H1 (cell line): ENCODE results near the gene KCNJ13. TPM values are rescaled to one million over a fixed set of nuclear protein-coding genes. Genes with fewer than 3 reads are reported as not detected.

Source experiments
- CTCF ChIA-PET: fragments of 300-600 bp; sonication (Branson Sonifier 250); formaldehyde crosslinking; loops from one replicate; lab custom pipeline; 2021; ENCODE audit not compliant: partially characterized antibody; lab: Charles Lee
- POLR2A ChIA-PET: fragments of 300-600 bp; sonication (Branson Sonifier 250); formaldehyde crosslinking; loops from one replicate; lab custom pipeline; 2021; ENCODE audit warnings: inconsistent platforms; ENCODE audit not compliant: partially characterized antibody; lab: Charles Lee
- DNase-seq, 2 experiments: peaks; one replicate each; pipeline versions ENCODE4 v3.0.0 to v3.0.0-alpha.2; 2010 to 2022; ENCODE audit warnings: low spot score in 2 of 2, low read depth in 1 of 2, mixed read lengths in 1 of 2
- FAIRE-seq: peaks from 2 replicates; lab custom pipeline; 2011; peaks lifted over from hg19 to GRCh38; lab: Jason Lieb, UNC
- H2AFZ ChIP-seq: 2 replicates; pipeline ENCODE4 v1.8.1; 2012; ENCODE audit warnings: low read length, inconsistent platforms
- H2AK5ac ChIP-seq: 2 replicates; pipeline ENCODE4 v1.6.1; 2013; ENCODE audit warnings: low read depth, low read length
- H2BK120ac ChIP-seq: replicated peaks from 2 replicates; pipeline ENCODE3; 2013; ENCODE audit warnings: low read depth, low read length, inconsistent platforms
- H2BK12ac ChIP-seq: 2 replicates; pipeline ENCODE4 v1.6.1; 2013; ENCODE audit warnings: low read depth, low read length
- H2BK15ac ChIP-seq: 2 replicates; pipeline ENCODE4 v1.6.1; 2013; ENCODE audit warnings: low read length
- H2BK20ac ChIP-seq: 2 replicates; pipeline ENCODE4 v1.6.1; 2013; ENCODE audit warnings: low read length
- H2BK5ac ChIP-seq: 2 replicates; pipeline ENCODE4 v1.6.1; 2013; ENCODE audit warnings: low read depth, low read length
- H3K14ac ChIP-seq: 2 replicates; pipeline ENCODE4 v1.6.1; 2013; ENCODE audit warnings: inconsistent platforms; ENCODE audit not compliant: insufficient read length
- H3K18ac ChIP-seq: 2 replicates; pipeline ENCODE4 v1.6.1; 2013; ENCODE audit warnings: low read length; ENCODE audit errors: extremely low read depth
- H3K23ac ChIP-seq: 2 replicates; pipeline ENCODE4 v1.6.1; 2013; ENCODE audit warnings: inconsistent platforms; ENCODE audit not compliant: insufficient read length
- H3K23me2 ChIP-seq: 2 replicates; pipeline ENCODE4 v1.6.1; 2013; ENCODE audit warnings: low read depth, low read length
- H3K27ac ChIP-seq: 2 replicates; pipeline ENCODE4 v1.6.1; 2011; ENCODE audit warnings: low read depth, low read length, inconsistent platforms
- H3K27me3 ChIP-seq, 4 experiments: replicated peaks in 1 of 4; 1 replicate in 1 of 4; 2 replicates in 3 of 4; pipeline versions ENCODE4 v1.6.1 to v1.8.1; 2011 to 2013; ENCODE audit warnings: low read length in 3 of 4, mild to moderate bottlenecking in 3 of 4, inconsistent platforms in 2 of 4, mixed read lengths in 2 of 4, moderate library complexity in 1 of 4; ENCODE audit not compliant: control insufficient read depth in 3 of 4, insufficient read depth in 3 of 4; ENCODE audit errors: extremely low read depth in 1 of 4
- H3K36me3 ChIP-seq, 4 experiments: 2 replicates each; pipeline versions ENCODE4 v1.6.1 to v1.8.1; 2011 to 2013; ENCODE audit warnings: mild to moderate bottlenecking in 4 of 4, low read length in 3 of 4, moderate library complexity in 2 of 4, control low read depth in 1 of 4, inconsistent platforms in 1 of 4; ENCODE audit not compliant: insufficient read depth in 4 of 4, control insufficient read depth in 2 of 4
- H3K4ac ChIP-seq: replicated peaks from 2 replicates; pipeline ENCODE3; 2013; ENCODE audit warnings: low read length, low read depth, mixed read lengths, inconsistent platforms; ENCODE audit not compliant: insufficient read length
- H3K4me1 ChIP-seq, 4 experiments: replicated peaks in 1 of 4; 1 replicate in 1 of 4; 2 replicates in 3 of 4; pipeline versions ENCODE4 v1.6.1 to v1.8.1; 2011 to 2013; ENCODE audit warnings: low read length in 3 of 4, inconsistent platforms in 2 of 4, mixed read lengths in 1 of 4; ENCODE audit not compliant: insufficient read depth in 4 of 4, control insufficient read depth in 3 of 4
- H3K4me2 ChIP-seq, 2 experiments: 2 replicates each; pipeline versions ENCODE4 v1.6.1 to v1.8.1; 2011 to 2013; ENCODE audit warnings: low read depth in 2 of 2, low read length in 2 of 2, control low read depth in 1 of 2, inconsistent platforms in 1 of 2, mild to moderate bottlenecking in 1 of 2; ENCODE audit not compliant: insufficient read depth in 1 of 2
- H3K4me3 ChIP-seq, 4 experiments: fragments of 200-600, 300-600 bp in 1 of 4; sonication (generic), shearing (Covaris generic), sonication (Bioruptor Twin) in 1 of 4; 2 replicates each; pipeline versions ENCODE4 v1.5.1 to v1.8.1; 2011 to 2016; ENCODE audit warnings: low read length in 4 of 4, low read depth in 3 of 4, control low read depth in 2 of 4, inconsistent platforms in 2 of 4, mild to moderate bottlenecking in 2 of 4, mixed read lengths in 1 of 4, moderate library complexity in 1 of 4; ENCODE audit not compliant: insufficient read depth in 2 of 4; ENCODE audit errors: extremely low read depth in 1 of 4
- H3K56ac ChIP-seq: replicated peaks from 2 replicates; pipeline ENCODE3; 2013; ENCODE audit warnings: low read depth, mild to moderate bottlenecking, mixed read lengths, low read length, inconsistent platforms; ENCODE audit not compliant: insufficient read length
- H3K79me1 ChIP-seq: 2 replicates; pipeline ENCODE4 v1.6.1; 2013; ENCODE audit warnings: low read depth, low read length, control low read depth
- H3K79me2 ChIP-seq, 2 experiments: 2 replicates each; pipeline versions ENCODE4 v1.6.1 to v1.8.1; 2012 to 2013; ENCODE audit warnings: low read length in 2 of 2, mild to moderate bottlenecking in 2 of 2, inconsistent platforms in 1 of 2; ENCODE audit not compliant: insufficient read depth in 2 of 2, control insufficient read depth in 1 of 2
- H3K9ac ChIP-seq, 4 experiments: replicated peaks in 1 of 4; 1 replicate in 1 of 4; 2 replicates in 3 of 4; pipeline versions ENCODE4 v1.6.1 to v1.8.1; 2011 to 2013; ENCODE audit warnings: low read depth in 3 of 4, low read length in 3 of 4, control low read depth in 2 of 4, mild to moderate bottlenecking in 2 of 4, moderate library complexity in 2 of 4, inconsistent platforms in 1 of 4; ENCODE audit errors: extremely low read depth in 1 of 4
- H3K9me3 ChIP-seq, 2 experiments: 2 replicates each; pipeline versions ENCODE4 v1.6.1 to v1.8.1; 2012 to 2013; ENCODE audit warnings: mild to moderate bottlenecking in 2 of 2, moderate library complexity in 2 of 2, control low read depth in 1 of 2, inconsistent platforms in 1 of 2, low read depth in 1 of 2, low read length in 1 of 2, mixed read lengths in 1 of 2; ENCODE audit not compliant: insufficient read depth in 2 of 2
- H4K20me1 ChIP-seq, 2 experiments: replicated peaks in 1 of 2; 2 replicates each; pipeline versions ENCODE3 to v1.8.1; 2011 to 2013; ENCODE audit warnings: inconsistent platforms in 2 of 2, low read length in 2 of 2, mild to moderate bottlenecking in 1 of 2; ENCODE audit not compliant: insufficient read depth in 2 of 2, control insufficient read depth in 1 of 2
- H4K5ac ChIP-seq: 2 replicates; pipeline ENCODE4 v1.6.1; 2013; ENCODE audit warnings: low read length, low read depth, mixed read lengths, inconsistent platforms; ENCODE audit not compliant: insufficient read length
- H4K8ac ChIP-seq: 2 replicates; pipeline ENCODE4 v1.8.0; 2013; ENCODE audit warnings: mild to moderate bottlenecking, moderate library complexity, low read length, inconsistent platforms; ENCODE audit not compliant: insufficient read depth; ENCODE audit errors: extremely low read depth
- H4K91ac ChIP-seq: replicated peaks from 2 replicates; pipeline ENCODE3; 2013; ENCODE audit warnings: low read length, mixed read lengths, inconsistent platforms; ENCODE audit not compliant: insufficient read length
- ASH2L ChIP-seq: fragments of 200-600, 300-600 bp; sonication (generic); IDR thresholded peaks from one replicate; pipeline ENCODE4 v1.7.1; 2017; ENCODE audit warnings: low read length
- CHD1 ChIP-seq: IDR thresholded peaks from 2 replicates; pipeline ENCODE4 v1.6.1; 2012; ENCODE audit warnings: low read depth, low read length, improper control_type of control experiment
- EGR1 ChIP-seq: IDR thresholded peaks from 2 replicates; pipeline ENCODE4 v1.6.1; 2011; ENCODE audit warnings: low read depth, low read length, borderline replicate concordance
- EZH2 ChIP-seq: fragments of 200-600 bp; sonication (generic); IDR thresholded peaks from 2 replicates; pipeline ENCODE4 v1.7.1; 2012; ENCODE audit warnings: low read depth, mild to moderate bottlenecking, moderate library complexity, low read length, inconsistent platforms; ENCODE audit not compliant: severe bottlenecking
- FOSL1 ChIP-seq: IDR thresholded peaks from 2 replicates; pipeline ENCODE4 v1.6.1; 2011; ENCODE audit warnings: mild to moderate bottlenecking, low read depth, low read length, moderate library complexity; ENCODE audit not compliant: insufficient read depth
- GTF2F1 ChIP-seq: IDR thresholded peaks from 2 replicates; pipeline ENCODE4 v1.6.1; 2012; ENCODE audit warnings: low read depth, low read length, improper control_type of control experiment, borderline replicate concordance
- HDAC6 ChIP-seq: IDR thresholded peaks from one replicate; pipeline ENCODE4 v1.7.1; 2012; ENCODE audit warnings: low read depth, mild to moderate bottlenecking, inconsistent platforms, low read length, moderate library complexity
- JUND ChIP-seq: IDR thresholded peaks from 2 replicates; pipeline ENCODE4 v1.6.1; 2011; ENCODE audit warnings: mild to moderate bottlenecking, improper control_type of control experiment, low read length
- NRF1 ChIP-seq: IDR thresholded peaks from 2 replicates; pipeline ENCODE4 v1.6.1; 2011; ENCODE audit warnings: mild to moderate bottlenecking, low read depth, low read length, improper control_type of control experiment
- RFX5 ChIP-seq: IDR thresholded peaks from 2 replicates; pipeline ENCODE4 v1.6.1; 2011; ENCODE audit warnings: low read depth, low read length, improper control_type of control experiment, borderline replicate concordance
- SP4 ChIP-seq: IDR thresholded peaks from 2 replicates; pipeline ENCODE4 v1.6.1; 2012; ENCODE audit warnings: low read length, inconsistent platforms
- SRF ChIP-seq: IDR thresholded peaks from 2 replicates; pipeline ENCODE4 v1.6.1; 2011; ENCODE audit warnings: mild to moderate bottlenecking, low read depth, low read length, moderate library complexity
- TBP ChIP-seq: IDR thresholded peaks from 2 replicates; pipeline ENCODE4 v1.6.1; 2011; ENCODE audit warnings: low read depth, low read length, improper control_type of control experiment
- WGBS, 2 experiments: shearing (Covaris generic) in 1 of 2; methylation state at CpG; one replicate each; pipeline versions ENCODE4 v1.1.6 to v1.1.7; 2013 to 2015; ENCODE audit warnings: low lambda C conversion rate in 2 of 2, mixed read lengths in 2 of 2, inconsistent platforms in 1 of 2, low coverage in 1 of 2, missing lambda C conversion rate in 1 of 2; ENCODE audit not compliant: insufficient replicate concordance in 2 of 2, insufficient coverage in 1 of 2, insufficient read length in 1 of 2; ENCODE audit errors: extremely low coverage in 1 of 2, missing lambda C conversion rate in 1 of 2; 5-methylcytosine and 5-hydroxymethylcytosine counted together
- long read RNA-seq, 2 experiments: library from RNA in 1 of 2; library from capped mRNA in 1 of 2; stranded (forward); transcript quantifications; one replicate each; pipeline ENCODE4 v2.0.0, GENCODE V29; 2021; ENCODE audit warnings: inconsistent platforms in 1 of 2
- polyA minus RNA-seq, 3 experiments: library from RNA; depleted of rRNA, polyadenylated mRNA; stranded (reverse); fragments of >200 nt; gene quantifications; 1 replicate in 2 of 3; 2 replicates in 1 of 3; pipeline ENCODE4 v1.2.3, GENCODE V29; 2011
- polyA plus RNA-seq, 7 experiments: library from polyadenylated mRNA; depleted of rRNA in 3 of 7; stranded (reverse) in 5 of 7; unstranded in 2 of 7; fragments of >200 nt in 5 of 7; fragments of 200-250 nt in 2 of 7; gene quantifications; 1 replicate in 5 of 7; 2 replicates in 1 of 7; 4 replicates in 1 of 7; pipeline versions ENCODE4 v1.2.1 to v1.2.3, GENCODE V29; 2011 to 2013; ENCODE audit warnings: missing spikeins in 2 of 7, mixed read lengths in 2 of 7
- total RNA-seq: library from RNA; stranded (reverse); fragmentation: NEBNext Ultra II Directional; extraction: Animal tissue kit (Norgen Biotek cat#: 25700); gene quantifications from 2 replicates; pipeline ENCODE4 v1.2.1, GENCODE V29; 2021

Gene KCNJ13
- total RNA-seq (not detected in 2 replicates), polyA plus RNA-seq (2011; rRNA removed) (not detected in 2 replicates), polyA minus RNA-seq (2011; rRNA and poly(A)+ RNA removed) (not detected in 2 replicates)
- not detected for polyA plus RNA-seq (2011; cell fraction: cytosol; rRNA removed)
- polyA plus RNA-seq (2011; cell fraction: nucleus; rRNA removed): not detected
- 0.18 TPM in 1 of 4 replicates, not detected in the others for polyA plus RNA-seq (2012, experiment 1 of 2)
- not detected for polyA plus RNA-seq (2012, experiment 2 of 2)
- polyA plus RNA-seq (2013, experiment 1 of 2): not detected
- polyA plus RNA-seq (2013, experiment 2 of 2): not detected
- polyA minus RNA-seq (2011; cell fraction: cytosol; rRNA and poly(A)+ RNA removed): not detected
- polyA minus RNA-seq (2011; cell fraction: nucleus; rRNA and poly(A)+ RNA removed): not detected
- long read RNA-seq, experiment 1: 0 reads
- long read RNA-seq, experiment 2: 0 reads

- Histone ChIP-seq H3K23me2 (no peaks in the 10 kb centered on the region), H3K36me3 (peaks cover 0 to 8% (median 0%) of the 10 kb centered on the region in 4 experiments; a peak in 1 of 8 replicates), H3K9me3 (no peaks in the 10 kb centered on the region), H3K18ac (no peak within 1 kb of the TSS), H4K8ac (no peak within 1 kb of the TSS; the same call in 1 of the 2 replicates), H2AK5ac (no peak within 1 kb of the TSS), H2BK5ac (no peak within 1 kb of the TSS), H3K4me3 (no peak within 1 kb of the TSS), H3K14ac (no peak within 1 kb of the TSS), H2BK120ac (no peak within 1 kb of the TSS), H3K27me3 (no peaks in the 10 kb centered on the region), H2BK12ac (no peak within 1 kb of the TSS), H2BK20ac (no peak within 1 kb of the TSS), H2AFZ (no peak within 1 kb of the TSS), H3K9ac (no peak within 1 kb of the TSS), H3K79me2 (peaks cover 0 to 2% of the 10 kb centered on the region in 2 experiments; a peak in 1 of 4 replicates), H3K4ac (no peak within 1 kb of the TSS), H4K20me1 (peaks cover 0 to 2% of the 10 kb centered on the region in 2 experiments), H4K5ac (no peak within 1 kb of the TSS), H3K4me2 (no peak within 1 kb of the TSS; a peak in 1 of 4 replicates), H3K4me1 (peaks cover 0 to 2% (median 0%) of the 10 kb centered on the region in 4 experiments; a peak in 2 of 7 replicates), H3K56ac (no peak within 1 kb of the TSS), H4K91ac (no peak within 1 kb of the TSS), H3K79me1 (no peaks in the 10 kb centered on the region), H3K23ac (no peak within 1 kb of the TSS), H3K27ac (no peak within 1 kb of the TSS), H2BK15ac (no peak within 1 kb of the TSS)
- FAIRE-seq (peak; percentile 13), DNase-seq (no peak)
- CTCF ChIA-PET: interaction anchor here (1.1 kb wide), 1 partner anchor 13 kb away, joined by 3 read pairs; no protein-coding TSS in a partner anchor
- POLR2A ChIA-PET: interaction anchor here (0.9 kb wide), 1 partner anchor 52 kb away, joined by 4 read pairs; no protein-coding TSS in a partner anchor
- WGBS, 2 experiments: 83% methylated on average over 1 of the region's 1 CpG; no CpG with 5 or more reads in 1 of the 2 experiments
- no peak for TF ChIP-seq EZH2
- no peak for TF ChIP-seq JUND
- TF ChIP-seq GTF2F1: no peak
- TF ChIP-seq HDAC6: no peak
- no peak for TF ChIP-seq EGR1
- TF ChIP-seq ASH2L: no peak
- no peak for TF ChIP-seq RFX5
- no peak for TF ChIP-seq CHD1
- TF ChIP-seq SP4: no peak
- TF ChIP-seq NRF1: no peak
- no peak for TF ChIP-seq TBP
- TF ChIP-seq FOSL1: no peak
- TF ChIP-seq SRF: no peak
Observed at GRCh38 chr2:232776435-232776834, at the start of gene KCNJ13. KCNJ13 (minus strand) TSS chr2:232776565; CDS start chr2:232771362, 5,203 bp downstream.
